NCI-H774 (cell line): Measurements from ENCODE around the gene CNGA3.

ENCODE experiments used
- DNase-seq: peaks from one replicate; lab custom pipeline; 2025; lab: John Stamatoyannopoulos, UW

CNGA3 gene

DNA sequence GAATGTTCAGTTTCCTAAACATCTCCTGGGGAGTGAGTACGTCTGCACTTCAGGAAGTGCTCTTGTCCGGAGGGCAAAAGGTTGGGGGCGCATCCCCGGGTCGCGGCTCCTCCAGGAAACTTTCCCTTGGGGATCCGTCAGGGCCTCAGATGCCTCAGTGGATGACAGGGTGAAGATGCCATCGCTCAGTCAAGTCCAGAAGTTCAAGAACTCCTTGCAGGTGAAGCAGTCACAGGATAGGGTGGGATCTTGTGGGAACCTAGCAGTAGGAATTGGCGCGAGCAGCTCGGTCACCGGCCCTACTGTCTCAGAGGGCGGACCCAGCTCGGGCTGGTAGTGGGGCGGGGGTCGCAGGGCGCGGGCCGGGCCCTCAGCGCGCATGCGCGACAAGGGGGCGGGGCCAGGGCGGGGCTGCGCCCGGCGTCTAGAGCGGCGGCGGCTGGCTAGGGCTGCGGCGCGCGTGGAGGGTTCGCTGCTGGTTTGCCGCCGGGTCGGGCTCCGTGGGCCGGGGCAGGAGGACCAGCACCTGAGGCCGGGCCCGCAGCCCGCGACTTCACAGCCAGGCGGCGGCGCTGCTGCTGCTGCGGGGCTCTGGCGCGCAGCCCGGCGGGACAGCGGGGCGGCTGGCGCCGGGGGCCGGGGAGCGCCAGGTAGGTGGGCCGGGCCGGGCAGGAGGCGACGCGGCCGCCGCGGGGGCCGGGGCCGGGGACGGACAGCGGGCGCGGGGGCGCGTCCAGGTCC lies 98.3 kb downstream of the CNGA3 start, which contains the start of gene INPP4A:
Gene INPP4A (plus strand): TSS at position 423 of the 741 bp plus-strand sequence. CDS start 75,191 bp downstream, outside the sequence.
- DNase-seq, result peak; percentile 54

DNA sequence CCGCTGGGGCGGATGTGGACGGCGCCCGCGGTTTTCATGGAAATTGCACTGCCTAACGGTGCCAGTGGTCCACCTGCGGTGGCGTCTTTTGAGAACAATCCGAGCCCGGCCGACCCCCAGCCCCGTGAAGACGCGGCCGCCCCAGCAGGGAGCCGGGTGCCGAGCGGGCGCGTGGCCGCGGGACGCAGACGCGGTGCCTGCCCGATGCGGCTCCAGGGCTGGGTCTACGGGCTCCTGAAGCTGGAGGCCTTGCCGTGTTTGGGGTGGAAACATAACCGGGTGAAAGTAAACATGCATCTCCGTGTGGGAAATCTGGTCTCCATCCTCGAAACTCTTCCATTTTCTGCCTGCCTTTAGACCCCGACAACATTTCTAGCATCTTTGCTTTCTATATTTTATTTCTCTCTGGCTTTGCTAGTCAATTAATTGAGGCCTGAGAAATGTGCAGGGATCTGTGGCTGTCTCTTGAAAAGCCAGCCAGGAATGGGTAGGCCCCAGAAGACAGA lies 99.0 kb downstream of the CNGA3 start:
- DNase-seq, result no peak

DNA sequence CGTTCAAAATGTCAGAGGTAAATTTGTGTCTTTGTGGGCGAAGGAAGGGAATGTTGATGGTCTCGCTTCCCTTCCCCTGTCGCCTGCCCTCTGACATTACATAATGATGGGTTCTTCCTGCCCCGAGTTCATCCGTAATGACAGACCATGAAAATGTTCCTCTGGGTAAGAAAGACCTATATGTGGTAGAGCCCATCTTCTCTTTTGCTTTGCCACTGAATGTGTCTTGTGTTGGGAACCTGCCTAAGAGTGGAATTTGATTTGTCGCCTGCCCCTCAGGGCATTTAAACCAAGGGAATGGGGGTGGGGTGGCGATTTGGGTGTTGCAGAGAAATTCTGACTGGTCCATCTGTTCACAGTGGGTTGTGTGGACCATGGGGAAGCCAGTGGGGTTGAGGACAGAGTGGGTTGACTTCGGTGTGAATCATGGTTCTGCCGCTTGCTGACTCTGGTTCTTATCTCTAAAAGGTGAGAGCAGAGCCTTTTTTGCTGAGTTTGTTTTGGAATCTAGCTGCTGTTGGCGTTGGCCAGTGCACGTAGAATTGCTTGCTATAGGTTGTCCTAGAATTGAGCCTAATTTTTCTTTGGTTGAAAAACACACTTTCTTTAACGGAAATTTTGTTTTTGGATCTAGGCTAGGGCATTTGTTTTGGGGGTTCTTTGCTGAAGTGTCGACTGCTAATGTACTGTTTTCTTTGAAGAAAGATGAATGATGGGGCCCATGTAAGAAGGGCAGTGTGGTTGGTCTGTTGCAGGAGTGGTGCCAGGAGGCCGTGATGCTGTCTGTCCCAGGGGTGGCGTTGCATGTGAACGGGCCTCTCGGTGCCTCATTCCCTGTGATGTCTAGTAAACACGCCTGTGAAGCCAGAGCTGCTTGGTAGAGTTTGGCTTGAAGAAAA lies 99.7 kb downstream of the CNGA3 start:
- no peak for DNase-seq

DNA sequence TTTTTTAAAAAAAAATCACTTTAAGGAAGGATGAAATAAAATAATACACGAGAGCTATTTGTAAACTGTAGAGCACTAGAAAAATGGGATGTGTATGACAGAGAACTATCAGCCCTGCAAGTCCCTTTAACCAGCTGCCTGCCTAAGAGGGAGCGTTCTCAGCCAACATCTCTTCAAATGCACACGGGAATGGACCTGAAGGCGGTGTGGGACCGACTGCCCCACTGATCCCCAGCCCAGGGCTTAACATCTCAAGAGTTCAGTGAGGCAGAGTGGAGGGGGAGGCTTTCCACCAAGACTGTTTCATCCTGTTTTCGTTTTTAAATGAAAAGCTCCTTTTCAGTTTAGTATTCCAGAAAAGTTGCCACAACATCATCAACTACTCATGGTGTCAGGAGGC lies 100.6 kb downstream of the CNGA3 start:
- no peak for DNase-seq
